ENCODE results near the gene MMEL1.
"Not testable (repeated sequence)": the region's sequence is repeated elsewhere in the genome, so short reads cannot be mapped to it uniquely, and the experiment has no call there.

MMEL1 gene

GRCh38 chr1:2591581-2592261, 41.1 kb downstream of the MMEL1 start:
- no peak for DNase-seq (ENCODE audit: insufficient read length, low spot score)
- FAIRE-seq, result no peak

GRCh38 chr1:2591233-2591580, 41.6 kb downstream of the MMEL1 start:
- DNase-seq (ENCODE audit: insufficient read length, low spot score) (no peak), FAIRE-seq (no peak)

GRCh38 chr1:2590233-2591141, 42.3 kb downstream of the MMEL1 start:
- FAIRE-seq, result no peak
- DNase-seq (ENCODE audit: insufficient read length, low spot score), result no peak

DNA sequence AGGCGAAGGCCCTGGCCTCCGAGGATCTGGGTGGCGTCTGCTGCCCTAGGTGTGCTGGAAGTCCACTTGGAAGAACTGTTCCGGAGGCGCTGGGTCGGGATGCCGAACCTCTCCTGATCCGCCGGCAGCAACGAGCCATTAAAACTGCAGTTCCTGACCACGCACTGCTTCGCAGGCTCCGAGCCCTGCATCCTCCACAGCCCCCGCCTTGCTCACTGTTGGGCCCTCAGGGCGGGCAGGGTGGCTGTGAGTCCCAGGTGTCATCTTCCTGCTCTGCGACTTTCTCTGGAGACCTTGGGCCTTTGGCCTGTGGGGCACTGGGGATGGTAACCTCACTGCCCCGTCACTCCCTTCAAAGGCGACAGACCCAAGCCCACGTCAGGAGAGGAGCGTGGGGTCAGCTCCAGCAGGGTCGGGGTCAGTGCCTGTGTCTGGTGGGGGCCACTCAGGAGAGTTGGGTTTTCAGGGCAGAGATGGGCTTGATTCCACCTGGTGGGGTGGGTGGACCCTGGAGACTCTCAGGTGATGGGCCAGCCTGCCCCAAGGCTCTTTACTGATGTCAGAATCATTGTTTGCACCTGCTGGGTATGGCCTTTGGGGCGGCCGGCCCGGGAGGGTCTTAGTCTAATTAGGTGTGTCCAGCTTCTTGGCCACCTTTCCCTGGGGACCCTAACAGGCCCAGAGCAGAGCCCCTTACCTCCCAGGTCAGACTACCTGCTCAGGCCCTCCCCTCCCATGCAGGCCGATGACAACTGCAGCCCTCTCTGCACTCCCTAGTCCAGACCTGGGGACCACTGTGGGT, 43.2 kb downstream of the MMEL1 start:
- DNase-seq (ENCODE audit: insufficient read length, low spot score) (no peak), FAIRE-seq (no peak)

- no peak for FAIRE-seq
- no peak for DNase-seq (ENCODE audit: insufficient read length, low spot score)
Measured at GRCh38 chr1:2588661-2589430, 44.0 kb downstream of the MMEL1 start.

DNA sequence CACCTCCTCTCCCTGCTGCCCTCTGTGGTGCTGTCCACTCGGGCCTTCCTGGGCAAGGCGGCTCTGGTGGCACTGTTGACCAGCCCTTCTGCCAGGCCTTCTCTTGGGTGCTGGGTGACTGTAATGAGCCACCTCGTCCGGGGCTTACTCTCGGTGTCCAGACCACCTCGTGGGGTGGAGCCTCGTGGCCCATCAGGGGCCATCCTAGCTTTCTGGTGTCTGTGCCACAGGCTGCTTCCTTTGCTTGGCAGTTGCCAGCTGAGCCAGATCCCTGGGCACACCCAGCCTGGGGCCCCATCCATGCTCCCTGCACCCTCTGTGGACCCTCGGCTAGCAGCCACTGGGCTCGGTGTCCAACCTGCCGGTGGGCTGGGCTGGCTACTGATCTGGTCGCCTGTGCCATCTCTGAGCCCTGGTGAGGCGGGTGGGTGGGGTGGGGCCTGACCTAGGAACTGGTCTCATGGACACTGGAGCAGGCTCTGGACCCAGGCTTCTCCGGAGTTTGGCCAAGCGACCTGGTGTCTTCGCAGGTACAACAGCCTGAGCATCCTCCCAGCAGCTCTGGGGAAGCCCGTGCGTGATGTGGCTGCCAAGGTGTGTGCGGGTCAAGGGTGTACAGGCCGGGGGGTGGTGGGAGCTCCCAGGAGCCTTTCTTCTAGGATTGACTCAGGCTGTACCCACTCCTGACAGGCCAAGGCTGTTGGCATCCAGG, 44.8 kb downstream of the MMEL1 start:
- no peak for FAIRE-seq
- no peak for DNase-seq (ENCODE audit: insufficient read length, low spot score)

DNA sequence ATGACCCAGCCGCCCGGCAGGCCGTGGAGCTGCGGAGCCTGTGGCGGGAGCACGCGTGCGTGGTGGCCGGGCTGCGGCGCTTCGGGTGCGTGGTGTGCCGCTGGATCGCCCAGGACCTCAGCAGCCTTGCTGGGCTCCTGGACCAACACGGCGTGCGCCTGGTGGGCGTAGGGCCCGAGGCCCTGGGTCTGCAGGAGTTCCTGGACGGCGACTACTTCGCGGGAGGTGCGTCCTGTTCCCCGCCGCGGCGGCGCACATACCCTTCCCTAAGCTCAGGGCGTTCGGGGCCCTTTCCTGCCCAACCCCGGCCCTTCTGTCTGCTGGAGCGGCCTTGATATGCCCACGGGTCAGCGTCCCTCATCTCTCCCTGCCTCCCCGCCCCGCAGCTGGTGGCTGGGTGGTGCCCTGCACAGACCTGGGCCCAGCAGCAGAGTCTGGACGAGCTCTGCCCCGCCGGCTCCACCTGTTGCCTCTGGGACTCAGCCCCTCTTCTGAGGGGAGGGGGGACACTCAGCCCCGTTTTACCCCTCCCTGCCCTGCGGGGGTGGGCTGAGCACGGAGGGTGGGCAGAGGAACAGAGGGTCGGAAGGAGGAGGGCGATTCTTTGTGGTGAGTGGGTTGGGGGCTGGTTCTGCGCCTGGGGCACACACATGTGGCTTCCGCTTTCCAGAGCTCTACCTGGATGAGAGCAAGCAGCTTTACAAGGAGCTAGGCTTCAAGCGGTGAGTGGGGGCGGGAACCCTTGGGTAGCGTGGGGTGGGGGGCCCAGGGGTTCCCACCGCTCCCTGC, 45.6 kb downstream of the MMEL1 start:
- FAIRE-seq, result no peak
- DNase-seq (ENCODE audit: insufficient read length, low spot score), result no peak

DNA sequence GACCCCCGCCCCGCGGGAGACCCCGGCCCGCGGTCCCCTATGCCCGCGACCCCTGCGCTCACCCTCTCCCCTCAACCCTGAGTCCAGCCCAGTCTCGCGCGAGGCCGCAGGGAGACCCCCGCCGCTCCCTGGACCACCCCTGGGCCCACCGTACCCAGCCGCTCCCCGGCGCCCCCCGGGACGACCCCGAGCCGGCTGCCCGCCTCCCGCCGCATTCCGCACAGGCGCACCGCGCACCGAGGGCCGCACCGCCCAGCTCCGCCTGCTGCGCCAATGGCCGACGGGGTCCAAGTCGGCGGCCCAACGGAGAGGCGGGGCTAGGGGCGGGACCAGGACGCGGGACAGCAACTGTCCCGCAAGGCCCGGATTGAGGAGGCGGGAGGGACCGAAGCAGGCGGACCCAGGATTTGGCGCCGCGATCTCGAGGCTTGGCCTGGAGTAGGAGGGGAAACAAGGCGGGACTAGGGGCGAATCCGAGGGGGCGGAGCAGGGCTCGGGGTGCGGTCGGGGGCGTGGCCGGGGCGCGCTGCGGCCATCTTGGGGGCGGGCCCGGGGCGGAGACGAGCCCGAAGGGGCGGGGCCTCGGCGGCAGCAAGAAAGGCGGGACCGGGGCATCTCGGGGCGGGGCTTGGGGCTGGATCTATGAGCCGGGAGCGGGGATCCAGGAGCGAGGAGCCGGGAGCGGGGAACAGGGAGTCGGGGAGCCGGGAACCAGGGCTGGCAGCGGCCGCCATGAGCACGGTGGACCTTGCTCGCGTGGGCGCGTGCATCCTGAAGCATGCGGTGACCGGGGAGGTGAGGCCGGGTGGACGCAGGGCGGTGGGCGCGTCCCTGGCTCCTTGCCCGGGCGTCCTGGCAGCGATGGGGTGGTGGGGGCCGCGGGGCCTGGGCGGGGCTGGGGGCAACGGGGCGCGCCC, 46.4 kb downstream of the MMEL1 start, which contains the start of gene PRXL2B:
Gene PRXL2B, plus strand, starts transcription at position 624 of the 917 bp plus-strand sequence. Its CDS starts 109 bp downstream, at position 733.
- FAIRE-seq (peak; percentile 93), DNase-seq (ENCODE audit: insufficient read length, low spot score) (peak; percentile 95)

DNA sequence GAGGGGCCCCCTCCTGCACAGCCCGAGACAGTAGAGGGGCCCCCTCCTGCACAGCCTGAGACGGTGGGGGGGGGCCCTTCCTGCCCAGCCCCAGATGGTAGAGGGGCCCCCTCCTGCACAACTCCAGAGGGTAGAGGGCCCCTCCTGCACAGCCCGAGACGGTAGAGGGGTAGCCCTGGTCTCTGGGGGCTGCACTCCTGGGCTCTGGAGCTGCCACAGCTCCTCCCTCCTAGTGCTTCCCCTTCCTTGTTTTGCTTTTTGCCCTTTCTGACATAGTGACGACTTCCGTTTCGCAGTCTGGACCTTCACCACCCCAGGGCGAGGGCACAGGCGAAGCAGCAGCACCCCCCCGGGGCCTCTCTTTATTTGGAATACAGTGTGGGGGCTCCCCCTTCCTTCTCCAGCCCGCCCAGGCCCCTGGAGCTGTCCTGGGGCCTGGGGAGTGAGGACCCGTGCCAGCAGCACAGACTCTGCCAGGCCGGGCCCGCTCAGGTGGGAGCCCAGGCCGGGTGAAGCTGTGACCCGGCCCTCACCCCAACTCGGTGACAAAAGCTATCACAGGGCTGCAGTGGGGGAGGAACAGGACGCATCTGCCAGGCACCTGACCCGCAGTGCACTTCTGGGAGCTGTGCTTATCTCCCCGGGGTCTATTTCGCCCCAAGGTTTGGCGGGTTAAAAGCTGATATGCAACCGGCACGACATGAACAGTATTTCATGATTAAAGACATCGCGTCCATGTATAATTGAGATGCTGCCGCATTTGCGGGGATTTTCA, 47.3 kb downstream of the MMEL1 start:
- FAIRE-seq, result peak; percentile 77
- peak; percentile 55 for DNase-seq (ENCODE audit: insufficient read length, low spot score)

DNA sequence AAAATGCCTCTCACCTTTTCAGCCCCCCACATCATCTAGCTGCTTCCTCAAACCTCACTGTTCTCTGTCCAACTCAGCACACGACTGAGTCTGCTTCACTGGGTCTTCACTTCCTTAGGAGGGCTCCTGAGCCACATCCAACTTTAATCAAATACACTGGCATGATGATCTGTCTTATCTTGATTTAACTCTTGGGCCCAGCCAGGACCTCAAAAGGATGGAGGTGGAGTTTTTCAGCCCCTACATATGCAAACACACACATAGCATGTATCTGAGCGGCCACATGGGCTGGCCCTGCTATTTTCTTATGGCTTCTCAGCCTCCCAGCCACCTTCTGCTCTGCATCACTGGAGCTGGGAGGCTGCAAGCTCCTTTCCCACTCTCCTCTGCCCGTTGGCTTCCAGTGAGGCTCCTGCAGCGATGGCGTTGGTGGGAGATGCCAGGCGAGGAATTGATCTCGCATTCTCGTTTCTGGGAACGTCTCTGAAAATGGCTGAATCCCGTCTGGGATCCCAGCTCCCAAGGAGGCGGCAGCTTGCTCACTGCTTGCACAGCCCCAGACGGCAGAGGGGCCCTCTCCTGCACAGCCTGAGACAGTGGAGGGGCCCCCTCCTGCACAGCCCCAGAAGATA, 48.0 kb downstream of the MMEL1 start:
- no peak for FAIRE-seq
- no peak for DNase-seq (ENCODE audit: insufficient read length, low spot score)

- FAIRE-seq (no peak), DNase-seq (ENCODE audit: insufficient read length, low spot score) (no peak)
Measured at GRCh38 chr1:2583871-2584351, 48.9 kb downstream of the MMEL1 start.

- DNase-seq (ENCODE audit: insufficient read length, low spot score) (no peak), FAIRE-seq (no peak)
Measured at GRCh38 chr1:2583331-2583791, 49.5 kb downstream of the MMEL1 start.

- no peak for DNase-seq (ENCODE audit: insufficient read length, low spot score)
- no peak for FAIRE-seq
Measured at GRCh38 chr1:2582391-2582790, 50.4 kb downstream of the MMEL1 start.

- no peak for DNase-seq (ENCODE audit: insufficient read length, low spot score)
- FAIRE-seq, result no peak
Measured at GRCh38 chr1:2580691-2581090, 52.1 kb downstream of the MMEL1 start.

GRCh38 chr1:2578758-2579118, 54.1 kb downstream of the MMEL1 start:
- DNase-seq (ENCODE audit: insufficient read length, low spot score), result no peak

DNA sequence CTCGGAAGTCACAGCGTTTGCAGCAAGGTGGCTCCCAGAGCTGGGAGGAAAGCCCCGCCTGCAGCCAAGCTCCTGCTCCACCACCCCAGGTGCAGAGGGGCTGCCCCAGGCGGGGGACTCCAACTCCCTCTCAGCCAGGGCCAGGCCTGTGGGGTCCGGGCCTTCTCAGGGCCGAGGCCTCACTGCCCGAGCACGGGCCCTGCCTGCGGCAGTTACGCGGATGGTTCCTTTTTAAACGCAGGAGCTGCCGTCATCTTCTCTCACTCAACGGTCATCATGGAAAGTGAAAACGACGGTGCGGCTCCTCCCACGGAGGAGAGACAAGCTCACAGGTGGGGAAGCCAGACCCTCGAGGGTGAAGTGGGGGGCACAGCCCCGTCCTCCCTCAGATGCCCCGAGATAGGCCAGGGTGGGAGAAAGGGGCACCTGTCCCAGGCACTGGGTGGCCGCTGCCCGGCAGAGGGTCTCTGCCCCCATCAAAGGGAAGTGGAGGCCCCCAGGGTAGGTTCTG, 55.2 kb downstream of the MMEL1 start:
- FAIRE-seq; DNase-seq (ENCODE audit: insufficient read length, low spot score): not testable (repeated sequence)

More at GRCh38 chr1:2578758-2579118, 54.1 kb downstream of the MMEL1 start:
- FAIRE-seq, result no peak

All from HTR-8/SVneo (cell line).